Stimulated activated naive CD8-positive, alpha-beta T cell treated with anti-CD3 and anti-CD28 coated beads, Interleukin-15, Interleukin-2, amounts not matched to agents 100 U/mL and 50 U/mL, for 24 hours (primary cell): Measurements from ENCODE around the gene NSL1.

ENCODE experiments used
- ATAC-seq: fragments of 150-1000 bp; cut with Tn5 transposase; one replicate; pipeline ENCODE4 v1.10.0; 2021
- DNase-seq: peaks from one replicate; pipeline ENCODE4 v3.0.0; 2021

NSL1 gene

DNA sequence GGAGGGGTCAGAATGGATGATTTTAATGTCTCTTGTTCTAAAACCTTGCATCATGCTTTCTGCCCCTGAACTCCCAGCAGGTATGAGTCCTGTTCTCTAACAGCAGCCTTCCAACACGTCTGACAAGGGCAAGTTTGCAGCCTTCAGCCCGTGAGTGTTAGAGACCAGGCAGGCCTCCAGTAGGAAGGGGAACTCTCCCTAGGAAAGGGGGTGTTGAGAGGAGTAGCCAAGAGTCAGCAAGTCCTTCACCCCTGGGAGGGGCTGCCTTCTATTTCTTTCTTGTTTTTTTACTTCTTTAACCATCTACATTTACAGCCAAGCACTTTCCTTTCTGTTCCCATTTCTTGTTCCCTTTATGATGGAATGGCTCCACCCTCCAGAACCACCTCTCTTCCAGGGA, 106.1 kb downstream of the NSL1 start:
- ATAC-seq (no peak), DNase-seq (no peak)

- no peak for ATAC-seq
These were observed 107.0 kb downstream of the NSL1 start for GRCh38 chr1:212684521-212685090.

DNA sequence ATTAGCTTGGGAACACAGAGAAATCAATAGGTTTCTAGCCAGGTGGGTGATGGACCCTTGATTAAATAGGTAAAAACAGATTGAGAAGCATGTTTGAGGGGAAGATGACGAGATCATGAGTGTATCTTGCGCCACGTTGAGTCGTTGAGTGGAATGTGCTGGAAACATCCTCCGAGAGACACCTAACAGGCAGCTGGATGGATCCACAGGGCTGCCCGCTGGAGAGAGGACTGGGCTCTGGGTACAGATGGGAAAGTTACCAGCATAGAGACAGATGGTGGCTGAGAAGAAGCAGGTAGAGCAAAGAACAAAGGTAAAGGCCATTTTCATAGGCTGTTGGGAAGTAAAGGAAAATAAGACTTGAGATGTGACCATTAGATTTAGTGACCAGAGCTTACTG, 107.5 kb downstream of the NSL1 start:
- ATAC-seq (no peak), DNase-seq (no peak)

More at GRCh38 chr1:212684521-212685090, 107.0 kb downstream of the NSL1 start:
- no peak for DNase-seq

DNA sequence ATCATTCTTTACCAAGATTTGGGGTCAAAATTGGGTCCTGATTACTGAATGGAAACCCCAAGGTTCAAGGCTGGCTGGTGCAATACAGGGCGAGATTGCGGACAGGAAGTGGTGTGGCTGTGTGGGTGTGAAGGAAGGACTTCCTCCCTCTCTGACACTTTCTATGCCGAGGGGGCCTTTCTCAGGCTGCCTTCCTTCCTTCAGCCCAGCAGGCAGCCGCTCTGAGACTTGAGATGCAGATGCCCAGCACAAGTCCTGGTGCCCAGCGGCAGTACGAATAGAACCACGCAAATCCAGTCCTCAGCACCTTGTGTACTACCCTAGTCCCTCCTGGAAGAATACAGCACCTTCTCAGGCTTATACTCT, 108.2 kb downstream of the NSL1 start:
- peak; percentile 81 for DNase-seq
- ATAC-seq = peak; percentile 56

DNA sequence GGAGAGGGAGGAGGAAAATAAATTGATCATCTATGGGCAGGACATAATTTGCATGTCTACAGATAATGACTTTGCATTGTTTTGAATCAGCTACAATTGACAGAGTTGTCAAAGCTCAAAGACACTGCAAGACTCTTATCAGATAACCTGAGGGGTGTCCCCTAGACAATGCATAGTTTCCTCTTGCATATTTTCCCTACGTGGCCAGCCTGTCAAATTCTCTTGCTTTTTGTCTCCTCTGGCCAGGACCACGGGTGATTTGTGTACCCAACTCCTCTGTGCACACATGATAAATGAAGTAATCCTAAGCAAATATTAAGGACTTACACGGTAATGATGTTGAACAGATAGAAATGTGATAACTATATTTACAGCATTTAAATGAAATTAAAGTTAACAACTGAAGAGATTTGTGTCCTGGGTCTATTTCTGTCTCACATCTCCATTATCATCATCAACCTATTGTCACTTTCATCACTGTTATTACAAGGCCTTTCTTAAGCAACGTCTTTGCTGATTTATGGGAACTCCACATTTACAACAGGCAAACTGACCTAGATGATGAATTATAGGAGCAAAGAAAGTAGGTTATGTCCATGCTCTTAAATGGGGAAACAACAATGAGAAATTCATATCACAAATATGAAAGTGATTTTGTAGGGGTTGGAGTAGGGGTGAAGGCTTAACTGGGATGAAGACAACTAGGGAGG, 110.7 kb downstream of the NSL1 start:
- peak; percentile 19 for ATAC-seq
- DNase-seq = no peak

GRCh38 chr1:212678456-212679410, 112.8 kb downstream of the NSL1 start:
- DNase-seq (peak; percentile 33), ATAC-seq (peak; percentile 65)

GRCh38 chr1:212677573-212677972, 114.0 kb downstream of the NSL1 start:
- ATAC-seq (no peak), DNase-seq (no peak)

DNA sequence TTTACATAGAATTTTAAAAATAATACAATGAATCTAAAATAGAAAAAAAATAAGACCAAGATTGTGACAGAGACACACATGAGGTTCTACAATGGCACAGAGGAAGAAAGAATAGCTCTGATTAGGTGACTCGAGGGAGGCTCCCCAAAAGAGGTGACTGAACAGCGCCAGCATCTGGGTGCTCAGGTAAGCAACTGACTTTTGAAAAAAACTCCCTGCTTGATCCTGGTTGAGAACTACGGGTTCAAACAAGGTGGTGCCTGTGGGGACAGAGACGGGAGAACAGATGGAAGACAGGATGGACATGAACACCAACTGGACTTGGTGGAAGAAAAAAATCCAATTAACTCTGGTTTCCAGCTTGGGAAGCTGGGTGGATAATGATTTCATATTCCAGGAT, 114.4 kb downstream of the NSL1 start:
- no peak for ATAC-seq
- no peak for DNase-seq
